Lower lobe of right lung (tissue), 2 donors: ENCODE measurements around the gene ID3. TPM values are rescaled to one million over a fixed set of nuclear protein-coding genes. Genes with fewer than 3 reads are reported as not detected.

ENCODE experiments used
- ATAC-seq, 2 donors: fragments of 200-7000 bp; cut with Tn5 transposase; one replicate each; pipeline ENCODE4 v1.9.1; 2020 to 2022; ENCODE audit warnings: mild to moderate bottlenecking in 2 of 2, moderate library complexity in 2 of 2
- DNase-seq: peaks from one replicate; pipeline ENCODE4 v3.0.0-alpha.2; 2020
- H3K27ac ChIP-seq: fragments of 200-600 bp; one replicate; pipeline ENCODE4 v1.8.0; 2022
- H3K27me3 ChIP-seq: fragments of 200-600 bp; one replicate; pipeline ENCODE4 v1.8.0; 2022; ENCODE audit warnings: low read depth
- H3K36me3 ChIP-seq: fragments of 200-600 bp; one replicate; pipeline ENCODE4 v1.8.0; 2022; ENCODE audit warnings: mild to moderate bottlenecking
- H3K4me1 ChIP-seq: fragments of 200-600 bp; one replicate; pipeline ENCODE4 v1.8.0; 2022
- H3K4me3 ChIP-seq: fragments of 200-600 bp; one replicate; pipeline ENCODE4 v1.8.0; 2022; ENCODE audit warnings: mild to moderate bottlenecking
- H3K9me3 ChIP-seq: fragments of 200-600 bp; one replicate; pipeline ENCODE4 v1.8.0; 2022
- CTCF ChIP-seq: fragments of 200-600 bp; IDR thresholded peaks from one replicate; pipeline ENCODE4 v1.8.0; 2022; ENCODE audit warnings: antibody characterized with exemption, mild to moderate bottlenecking
- intact Hi-C: fragments of 100-400 bp; cut with DNase I; formaldehyde crosslinking; loops from one replicate; pipeline ENCODE4 v1.11.0; 2022
- total RNA-seq: library from RNA; stranded (reverse); fragmentation: NEBNext Ultra II Directional; extraction: Animal tissue kit (Norgen Biotek cat#: 25700); gene quantifications from one replicate; pipeline ENCODE4 v1.2.1, GENCODE V29; 2021
- donor health status: DM: no; HTN: yes; CAD: no; lungs with severe emphysema.

ID3 gene
- total RNA-seq, 1 donor from 2014 or later, result 137 TPM

GRCh38 chr1:23582820-23583219 lies 23.5 kb upstream of the ID3 start:
- no peak for TF ChIP-seq CTCF
- Histone ChIP-seq H3K4me3 (no peak overlapping the region), H3K36me3 (no peaks in the 10 kb centered on the region), H3K27me3 (no peaks in the 10 kb centered on the region), H3K4me1 (peaks cover 21% of the 10 kb centered on the region), H3K27ac (no peak overlapping the region), H3K9me3 (no peaks in the 10 kb centered on the region)
- ATAC-seq (no peak), DNase-seq (no peak)
- intact Hi-C loops, result no loop called here

- H3K4me3 ChIP-seq, result no peak overlapping the region
- peak; percentile 54 to 58 for ATAC-seq
- peaks cover 37% of the 10 kb centered on the region for H3K4me1 ChIP-seq
- no peak for TF ChIP-seq CTCF
- H3K9me3 ChIP-seq, result no peaks in the 10 kb centered on the region
- peak; percentile 50 for DNase-seq
- H3K36me3 ChIP-seq, result no peaks in the 10 kb centered on the region
- no peaks in the 10 kb centered on the region for H3K27me3 ChIP-seq
- intact Hi-C loops, result no loop called here
- H3K27ac ChIP-seq, result peak overlapping the region; percentile 67
Observed at GRCh38 chr1:23581219-23581618, 21.9 kb upstream of the ID3 start.

GRCh38 chr1:23578997-23579363 lies 19.7 kb upstream of the ID3 start:
- Histone ChIP-seq H3K4me1 (peaks cover 38% of the 10 kb centered on the region), H3K9me3 (no peaks in the 10 kb centered on the region), H3K4me3 (no peak overlapping the region), H3K36me3 (no peaks in the 10 kb centered on the region), H3K27me3 (no peaks in the 10 kb centered on the region), H3K27ac (peak overlapping the region; percentile 33)
- DNase-seq, result no peak
- no peak for ATAC-seq
- no peak for TF ChIP-seq CTCF
- intact Hi-C loops, result no loop called here

GRCh38 chr1:23578311-23578996 lies 19.2 kb upstream of the ID3 start:
- Histone ChIP-seq H3K27me3 (no peaks in the 10 kb centered on the region), H3K4me3 (no peak overlapping the region), H3K9me3 (no peaks in the 10 kb centered on the region), H3K36me3 (no peaks in the 10 kb centered on the region), H3K4me1 (peaks cover 38% of the 10 kb centered on the region), H3K27ac (peak overlapping the region; percentile 72)
- no peak for TF ChIP-seq CTCF
- no peak for DNase-seq
- intact Hi-C loops, result no loop called here
- no peak for ATAC-seq

GRCh38 chr1:23577056-23578004 lies 18.0 kb upstream of the ID3 start:
- TF ChIP-seq CTCF, result no peak
- peak overlapping the region; percentile 72 for H3K27ac ChIP-seq
- no peaks in the 10 kb centered on the region for H3K27me3 ChIP-seq
- DNase-seq, result no peak
- no peaks in the 10 kb centered on the region for H3K9me3 ChIP-seq
- intact Hi-C loops, result no loop called here
- peaks cover 38% of the 10 kb centered on the region for H3K4me1 ChIP-seq
- peak; percentile 50 to 54 for ATAC-seq
- H3K4me3 ChIP-seq, result no peak overlapping the region
- H3K36me3 ChIP-seq, result no peaks in the 10 kb centered on the region
